Hepatocyte (in vitro differentiated cells): ENCODE measurements around the gene EPM2AIP1. TPM values are rescaled to one million over a fixed set of nuclear protein-coding genes. Genes with fewer than 3 reads are reported as not detected.

ENCODE experiments used
- DNase-seq: peaks from one replicate; pipeline ENCODE4 v3.0.0-alpha.2; 2016; ENCODE audit warnings: low spot score
- H2AFZ ChIP-seq: fragments of 200-600 bp; sonication (generic); 2 replicates; pipeline ENCODE4 v1.6.0; 2016; ENCODE audit warnings: antibody characterized with exemption, mild to moderate bottlenecking
- H3K27ac ChIP-seq: fragments of 200-600 bp; sonication (generic); 2 replicates; pipeline ENCODE4 v1.5.1; 2016; ENCODE audit warnings: mild to moderate bottlenecking
- H3K27me3 ChIP-seq: fragments of 200-600 bp; sonication (generic); 2 replicates; pipeline ENCODE4 v1.6.1; 2016
- H3K36me3 ChIP-seq: fragments of 200-600 bp; sonication (generic); replicated peaks from 2 replicates; pipeline ENCODE4 v1.5.1; 2016; ENCODE audit warnings: low read depth; ENCODE audit not compliant: insufficient read depth
- H3K4me1 ChIP-seq: fragments of 200-600 bp; sonication (generic); 2 replicates; pipeline ENCODE4 v1.5.1; 2016; ENCODE audit warnings: mild to moderate bottlenecking, moderate library complexity; ENCODE audit not compliant: insufficient read depth
- H3K4me2 ChIP-seq: fragments of 200-600 bp; sonication (generic); 2 replicates; pipeline ENCODE4 v1.6.0; 2016
- H3K4me3 ChIP-seq: fragments of 200-600 bp; sonication (generic); 2 replicates; pipeline ENCODE4 v1.5.1; 2016; ENCODE audit warnings: mild to moderate bottlenecking
- H3K79me2 ChIP-seq: fragments of 200-600 bp; sonication (generic); 2 replicates; pipeline ENCODE4 v1.6.0; 2017; ENCODE audit warnings: mild to moderate bottlenecking
- H3K9me2 ChIP-seq: fragments of 200-600 bp; sonication (generic); replicated peaks from 2 replicates; pipeline ENCODE4 v1.6.0; 2017; ENCODE audit warnings: mild to moderate bottlenecking; ENCODE audit not compliant: insufficient read depth
- H3K9me3 ChIP-seq: fragments of 200-600 bp; sonication (generic); 2 replicates; pipeline ENCODE4 v1.5.1; 2016; ENCODE audit warnings: low read depth, mild to moderate bottlenecking
- H4K20me1 ChIP-seq: fragments of 200-600 bp; sonication (generic); 2 replicates; pipeline ENCODE4 v1.6.0; 2016; ENCODE audit warnings: mild to moderate bottlenecking; ENCODE audit not compliant: insufficient read depth, poor library complexity, severe bottlenecking
- EZH2 ChIP-seq: fragments of 200-600 bp; sonication (generic); IDR thresholded peaks from 2 replicates; pipeline ENCODE4 v1.6.1; 2016; ENCODE audit warnings: antibody characterized with exemption, mild to moderate bottlenecking, borderline replicate concordance
- EZH2phosphoT487 ChIP-seq: fragments of 200-600 bp; sonication (generic); IDR thresholded peaks from one replicate; pipeline ENCODE4 v1.6.1; 2018; ENCODE audit warnings: antibody characterized with exemption, mild to moderate bottlenecking, low read depth, moderate library complexity; ENCODE audit not compliant: unreplicated experiment, severe bottlenecking
- WGBS: methylation state at CpG from one replicate; pipeline ENCODE4 v1.1.6; 2016; ENCODE audit warnings: low lambda C conversion rate; ENCODE audit errors: missing lambda C conversion rate; 5-methylcytosine and 5-hydroxymethylcytosine counted together
- polyA plus RNA-seq: library from polyadenylated mRNA; unstranded; fragments of >200 nt; fragmentation: Nextera tagmentation; extraction: Ambion mirVana; gene quantifications from 2 replicates; pipeline ENCODE4 v1.2.1, GENCODE V29; 2016
- total RNA-seq: library from RNA; depleted of rRNA; stranded (reverse); fragments of >200 nt; gene quantifications from 2 replicates; pipeline ENCODE4 v1.2.3, GENCODE V29; 2014
- TF ChIP-seq, protein P1 (sequence below): fragments of 200-600 bp; sonication (generic); IDR thresholded peaks from 2 replicates; pipeline ENCODE4 v1.5.1; 2016; ENCODE audit warnings: antibody characterized with exemption, mild to moderate bottlenecking; ENCODE audit not compliant: poor library complexity

The EPM2AIP1 gene
- total and polyA plus RNA-seq, 2 experiments from 2014 or later, result 14.6 to 32.4 TPM

DNA sequence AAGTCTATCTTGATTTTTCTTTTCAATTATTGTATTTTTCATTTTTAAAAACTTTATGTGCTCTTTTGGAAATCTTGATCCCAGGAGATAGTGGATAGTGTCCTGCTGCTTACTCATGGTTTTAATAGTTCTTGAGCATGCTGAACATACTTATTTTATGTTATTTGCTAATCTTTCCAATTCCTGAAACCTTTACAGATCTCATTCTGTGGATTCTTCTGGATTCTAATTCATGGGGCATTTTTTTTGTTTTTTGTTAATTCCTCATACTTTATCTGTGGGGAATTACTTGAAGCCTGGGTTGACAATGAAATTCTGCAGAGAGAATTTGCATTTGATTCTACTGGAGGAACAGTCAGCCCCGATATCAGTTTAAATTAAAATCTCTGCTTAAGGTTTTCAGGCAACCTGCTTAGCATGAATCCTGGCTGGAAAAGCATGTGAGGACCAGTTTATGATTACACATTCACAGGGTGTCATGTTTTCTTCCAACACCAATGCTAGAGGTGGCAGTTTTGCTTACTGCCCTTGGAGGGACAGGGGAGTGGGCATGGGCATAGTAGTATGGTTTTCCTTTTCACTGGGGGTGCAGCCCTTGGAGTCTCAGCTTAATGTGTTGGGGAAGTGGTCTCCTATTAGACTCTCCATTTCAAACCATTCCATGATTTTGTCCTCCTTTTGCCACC is 46.4 kb upstream of the EPM2AIP1 start:
- Histone ChIP-seq H3K27ac (no peak overlapping the region), H3K9me3 (peaks cover 4% of the 10 kb centered on the region), H4K20me1 (no peaks in the 10 kb centered on the region), H3K4me3 (no peak overlapping the region), H3K79me2 (no peaks in the 10 kb centered on the region), H2AFZ (no peak overlapping the region), H3K9me2 (no peaks in the 10 kb centered on the region), H3K36me3 (peaks cover 6% of the 10 kb centered on the region), H3K4me2 (no peak overlapping the region), H3K4me1 (no peaks in the 10 kb centered on the region), H3K27me3 (no peaks in the 10 kb centered on the region)
- no peak for DNase-seq
- TF ChIP-seq, protein P1, sequence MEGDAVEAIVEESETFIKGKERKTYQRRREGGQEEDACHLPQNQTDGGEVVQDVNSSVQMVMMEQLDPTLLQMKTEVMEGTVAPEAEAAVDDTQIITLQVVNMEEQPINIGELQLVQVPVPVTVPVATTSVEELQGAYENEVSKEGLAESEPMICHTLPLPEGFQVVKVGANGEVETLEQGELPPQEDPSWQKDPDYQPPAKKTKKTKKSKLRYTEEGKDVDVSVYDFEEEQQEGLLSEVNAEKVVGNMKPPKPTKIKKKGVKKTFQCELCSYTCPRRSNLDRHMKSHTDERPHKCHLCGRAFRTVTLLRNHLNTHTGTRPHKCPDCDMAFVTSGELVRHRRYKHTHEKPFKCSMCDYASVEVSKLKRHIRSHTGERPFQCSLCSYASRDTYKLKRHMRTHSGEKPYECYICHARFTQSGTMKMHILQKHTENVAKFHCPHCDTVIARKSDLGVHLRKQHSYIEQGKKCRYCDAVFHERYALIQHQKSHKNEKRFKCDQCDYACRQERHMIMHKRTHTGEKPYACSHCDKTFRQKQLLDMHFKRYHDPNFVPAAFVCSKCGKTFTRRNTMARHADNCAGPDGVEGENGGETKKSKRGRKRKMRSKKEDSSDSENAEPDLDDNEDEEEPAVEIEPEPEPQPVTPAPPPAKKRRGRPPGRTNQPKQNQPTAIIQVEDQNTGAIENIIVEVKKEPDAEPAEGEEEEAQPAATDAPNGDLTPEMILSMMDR, result no peak
- TF ChIP-seq EZH2phosphoT487, result no peak
- TF ChIP-seq EZH2, result no peak
- WGBS, result 96% methylated on average over 1 of the region's 1 CpG

- H3K9me2 ChIP-seq, result no peaks in the 10 kb centered on the region
- H3K27ac ChIP-seq, result no peak overlapping the region
- no peak overlapping the region for H3K4me2 ChIP-seq
- H4K20me1 ChIP-seq, result no peaks in the 10 kb centered on the region
- H3K36me3 ChIP-seq, result peaks cover 6% of the 10 kb centered on the region
- no peak overlapping the region for H2AFZ ChIP-seq
- H3K4me3 ChIP-seq, result no peak overlapping the region
- DNase-seq, result no peak
- no peaks in the 10 kb centered on the region for H3K79me2 ChIP-seq
- H3K27me3 ChIP-seq, result no peaks in the 10 kb centered on the region
- H3K4me1 ChIP-seq, result no peaks in the 10 kb centered on the region
- 97% methylated on average over 3 of the region's 3 CpGs for WGBS
- TF ChIP-seq EZH2phosphoT487, result no peak
- no peak for TF ChIP-seq EZH2
- TF ChIP-seq, protein P1, result no peak
- H3K9me3 ChIP-seq, result peaks cover 4% of the 10 kb centered on the region
Observed at GRCh38 chr3:37037352-37037751, 44.4 kb upstream of the EPM2AIP1 start.

DNA sequence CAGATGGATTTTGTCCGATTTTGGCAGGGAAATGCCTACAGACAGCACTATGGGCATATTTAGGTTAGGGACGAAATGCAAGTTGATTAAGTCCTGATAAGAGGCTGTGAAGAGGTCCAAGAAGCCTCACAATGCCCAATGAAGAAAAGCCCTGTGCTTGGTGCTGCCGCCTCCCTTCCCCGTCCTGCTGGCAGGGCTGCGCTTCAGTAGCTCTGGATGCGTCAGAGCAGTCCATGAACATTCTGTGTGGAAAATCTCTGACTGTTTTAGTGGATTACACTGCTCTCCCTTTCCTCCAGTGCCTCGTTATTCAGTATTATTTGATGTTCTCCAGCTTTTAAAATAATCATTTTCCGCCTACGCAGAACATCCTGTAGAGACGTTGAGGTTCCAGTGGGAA is 40.0 kb upstream of the EPM2AIP1 start:
- WGBS, result 93% methylated on average over 10 of the region's 10 CpGs
- Histone ChIP-seq H4K20me1 (no peaks in the 10 kb centered on the region), H3K9me3 (peaks cover 4% of the 10 kb centered on the region), H2AFZ (no peak overlapping the region), H3K4me1 (no peaks in the 10 kb centered on the region), H3K36me3 (peaks cover 6% of the 10 kb centered on the region), H3K27me3 (no peaks in the 10 kb centered on the region), H3K79me2 (no peaks in the 10 kb centered on the region), H3K4me2 (no peak overlapping the region), H3K9me2 (no peaks in the 10 kb centered on the region), H3K27ac (no peak overlapping the region), H3K4me3 (no peak overlapping the region)
- DNase-seq, result no peak
- TF ChIP-seq EZH2phosphoT487 (no peak), EZH2 (no peak)
- TF ChIP-seq, protein P1, result no peak
